B cell (primary cell): ENCODE results near the gene AFF1. TPM values are rescaled to one million over a fixed set of nuclear protein-coding genes. Genes with fewer than 3 reads are reported as not detected.

Experiments
- ATAC-seq: fragments of 200-7000 bp; cut with Tn5 transposase; one replicate; pipeline ENCODE4 v1.10.0; 2021; ENCODE audit warnings: low read depth, mild to moderate bottlenecking, moderate number of reproducible peaks, moderate library complexity
- CTCF ChIA-PET: fragments of 350-600 bp; sonication (Branson Sonifier 250); formaldehyde crosslinking; loops from one replicate; lab custom pipeline; 2021; ENCODE audit warnings: antibody characterized with exemption, inconsistent platforms; lab: Charles Lee
- POLR2A ChIA-PET: fragments of 350-600 bp; sonication (Branson Sonifier 250); formaldehyde crosslinking; loops from one replicate; lab custom pipeline; 2021; ENCODE audit warnings: antibody characterized with exemption; lab: Charles Lee
- DNase-seq: peaks from one replicate; pipeline ENCODE4 v3.0.0; 2013
- H2AFZ ChIP-seq: 2 replicates; pipeline ENCODE4 v1.6.1; 2012; ENCODE audit warnings: mild to moderate bottlenecking, low read depth, low read length; ENCODE audit not compliant: insufficient read depth, poor library complexity, severe bottlenecking
- H3K27ac ChIP-seq, 2 donors: 1 replicate in 1 of 2; 2 replicates in 1 of 2; pipeline ENCODE4 v1.5.1; 2012 to 2013; ENCODE audit warnings: low read length in 2 of 2, mild to moderate bottlenecking in 2 of 2, moderate library complexity in 1 of 2
- H3K27me3 ChIP-seq, 4 experiments: fragments of 200-600 bp in 1 of 4; sonication (generic) in 1 of 4; replicated peaks in 1 of 4; 1 replicate in 2 of 4; 2 replicates in 2 of 4; pipeline versions ENCODE4 v1.6.1 to v1.7.0; 2013 to 2016; ENCODE audit warnings: low read length in 3 of 4, mild to moderate bottlenecking in 2 of 4, mixed read lengths in 1 of 4, moderate library complexity in 1 of 4; ENCODE audit not compliant: insufficient read depth in 4 of 4, control insufficient read depth in 3 of 4; ENCODE audit errors: control extremely low read depth in 1 of 4
- H3K36me3 ChIP-seq, 2 experiments: replicated peaks in 1 of 2; 1 replicate in 1 of 2; 2 replicates in 1 of 2; pipeline versions ENCODE4 v1.6.1 to v1.7.1; 2013; ENCODE audit warnings: low read length in 1 of 2; ENCODE audit not compliant: insufficient read depth in 2 of 2, control insufficient read depth in 1 of 2; ENCODE audit errors: control extremely low read depth in 1 of 2, extremely low read depth in 1 of 2
- H3K4me1 ChIP-seq, 2 donors: fragments of 200-600 bp in 1 of 2; sonication (generic) in 1 of 2; 1 replicate in 1 of 2; 2 replicates in 1 of 2; pipeline versions ENCODE4 v1.5.1 to v1.6.1; 2013 to 2017; ENCODE audit warnings: low read length in 2 of 2; ENCODE audit not compliant: control insufficient read depth in 2 of 2, insufficient read depth in 2 of 2
- H3K4me2 ChIP-seq: replicated peaks from 2 replicates; pipeline ENCODE3; 2012; ENCODE audit warnings: mild to moderate bottlenecking, low read depth, low read length; ENCODE audit not compliant: poor library complexity, severe bottlenecking
- H3K4me3 ChIP-seq, 5 experiments: fragments of 200-600 bp in 1 of 5; sonication (generic) in 1 of 5; 1 replicate in 3 of 5; 2 replicates in 2 of 5; pipeline versions ENCODE4 v1.5.1 to v1.7.0; 2011 to 2016; ENCODE audit warnings: low read length in 4 of 5, mild to moderate bottlenecking in 4 of 5, low read depth in 2 of 5, control low read depth in 1 of 5, moderate library complexity in 1 of 5; ENCODE audit not compliant: insufficient read depth in 1 of 5; ENCODE audit errors: control extremely low read depth in 1 of 5, extremely low read depth in 1 of 5
- H3K79me2 ChIP-seq: fragments of 200-600 bp; sonication (generic); one replicate; pipeline ENCODE4 v1.6.0; 2016; ENCODE audit warnings: low read length; ENCODE audit not compliant: control insufficient read depth, insufficient read depth
- H3K9ac ChIP-seq: fragments of 200-600 bp; sonication (generic); 2 replicates; pipeline ENCODE4 v1.6.1; 2017; ENCODE audit warnings: mild to moderate bottlenecking, low read length, moderate library complexity
- H3K9me3 ChIP-seq, 3 donors: one replicate each; pipeline versions ENCODE4 v1.6.1 to v1.7.1; 2013; ENCODE audit warnings: low read length in 2 of 3; ENCODE audit not compliant: control insufficient read depth in 2 of 3, insufficient read depth in 1 of 3; ENCODE audit errors: control extremely low read depth in 1 of 3
- H4K20me1 ChIP-seq: 2 replicates; pipeline ENCODE4 v1.6.0; 2012; ENCODE audit warnings: mild to moderate bottlenecking, low read length; ENCODE audit not compliant: insufficient read depth, control insufficient read depth, poor library complexity, severe bottlenecking
- H3K27ac Mint-ChIP-seq: one replicate; pipeline ENCODE4 v1.8.0; 2021; ENCODE audit warnings: mixed read lengths
- H3K27me3 Mint-ChIP-seq: one replicate; pipeline ENCODE4 v1.8.0; 2021; ENCODE audit warnings: mixed read lengths
- H3K4me1 Mint-ChIP-seq: one replicate; pipeline ENCODE4 v1.8.0; 2021; ENCODE audit warnings: mixed read lengths
- H3K4me3 Mint-ChIP-seq: one replicate; pipeline ENCODE4 v1.8.0; 2021; ENCODE audit warnings: mixed read lengths
- H3K9me3 Mint-ChIP-seq: one replicate; pipeline ENCODE4 v1.8.0; 2022; ENCODE audit warnings: mixed read lengths; ENCODE audit not compliant: insufficient read depth
- EZH2 ChIP-seq: IDR thresholded peaks from 2 replicates; pipeline ENCODE4 v1.6.1; 2012; ENCODE audit warnings: borderline replicate concordance, low read depth, mild to moderate bottlenecking, moderate library complexity, low read length; ENCODE audit not compliant: insufficient read depth, poor library complexity, severe bottlenecking
- WGBS: methylation state at CpG from one replicate; pipeline ENCODE4 v1.1.5; 2013; ENCODE audit warnings: missing lambda C conversion rate; ENCODE audit not compliant: insufficient coverage; 5-methylcytosine and 5-hydroxymethylcytosine counted together
- intact Hi-C: fragments of 100-400 bp; cut with micrococcal nuclease; formaldehyde crosslinking; loops from one replicate; pipeline ENCODE4 v1.10.0; 2022
- polyA plus RNA-seq: library from polyadenylated mRNA; depleted of rRNA; stranded (reverse); fragments of >200 nt; gene quantifications from 2 replicates; pipeline ENCODE4 v1.2.3, GENCODE V29; 2012
- total RNA-seq, 2 donors: library from RNA; stranded (reverse); fragments of 120-200 nt in 1 of 2; gene quantifications; 1 replicate in 1 of 2; 2 replicates in 1 of 2; pipeline versions ENCODE4 v1.2.3 to v1.2.4, GENCODE V29; 2013 to 2022
- TF ChIP-seq, protein P1 (sequence below): fragments of 200-600 bp; IDR thresholded peaks from one replicate; pipeline ENCODE4 v1.8.0; 2022; ENCODE audit warnings: antibody characterized with exemption, mild to moderate bottlenecking

Gene AFF1
- total and polyA plus RNA-seq, 2 donors (not counting 1 experiment from before 2014, with no cell fraction given), result 15.3 to 135 TPM

DNA sequence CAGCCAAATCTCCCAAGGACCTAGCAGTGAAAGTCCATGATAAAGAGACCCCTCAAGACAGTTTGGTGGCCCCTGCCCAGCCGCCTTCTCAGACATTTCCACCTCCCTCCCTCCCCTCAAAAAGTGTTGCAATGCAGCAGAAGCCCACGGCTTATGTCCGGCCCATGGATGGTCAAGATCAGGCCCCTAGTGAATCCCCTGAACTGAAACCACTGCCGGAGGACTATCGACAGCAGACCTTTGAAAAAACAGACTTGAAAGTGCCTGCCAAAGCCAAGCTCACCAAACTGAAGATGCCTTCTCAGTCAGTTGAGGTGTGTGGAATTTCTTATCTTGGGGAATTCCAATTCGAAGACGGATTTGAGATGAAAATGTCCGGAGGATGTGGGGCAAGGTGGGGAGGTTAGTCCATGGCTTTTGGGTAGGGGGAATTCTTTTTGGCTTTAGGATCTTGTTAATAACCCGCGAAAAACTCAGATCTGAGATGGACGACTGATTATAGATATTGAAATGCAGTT, 112.5 kb downstream of the AFF1 start:
- ChIA-PET CTCF (no interaction called here), POLR2A (no interaction called here)
- H3K9me3 ChIP-seq, result no peaks in the 10 kb centered on the region
- no peak overlapping the region for H3K4me3 Mint-ChIP-seq
- no peak overlapping the region for H3K27ac Mint-ChIP-seq
- WGBS, result 99% methylated on average over 8 of the region's 11 CpGs
- H3K4me1 Mint-ChIP-seq, result peaks cover 35% of the 10 kb centered on the region
- peaks cover 0 to 22% of the 10 kb centered on the region in 2 experiments for H3K36me3 ChIP-seq
- ATAC-seq (no peak), DNase-seq (no peak)
- no peak overlapping the region for H3K9ac ChIP-seq
- TF ChIP-seq, protein P1, sequence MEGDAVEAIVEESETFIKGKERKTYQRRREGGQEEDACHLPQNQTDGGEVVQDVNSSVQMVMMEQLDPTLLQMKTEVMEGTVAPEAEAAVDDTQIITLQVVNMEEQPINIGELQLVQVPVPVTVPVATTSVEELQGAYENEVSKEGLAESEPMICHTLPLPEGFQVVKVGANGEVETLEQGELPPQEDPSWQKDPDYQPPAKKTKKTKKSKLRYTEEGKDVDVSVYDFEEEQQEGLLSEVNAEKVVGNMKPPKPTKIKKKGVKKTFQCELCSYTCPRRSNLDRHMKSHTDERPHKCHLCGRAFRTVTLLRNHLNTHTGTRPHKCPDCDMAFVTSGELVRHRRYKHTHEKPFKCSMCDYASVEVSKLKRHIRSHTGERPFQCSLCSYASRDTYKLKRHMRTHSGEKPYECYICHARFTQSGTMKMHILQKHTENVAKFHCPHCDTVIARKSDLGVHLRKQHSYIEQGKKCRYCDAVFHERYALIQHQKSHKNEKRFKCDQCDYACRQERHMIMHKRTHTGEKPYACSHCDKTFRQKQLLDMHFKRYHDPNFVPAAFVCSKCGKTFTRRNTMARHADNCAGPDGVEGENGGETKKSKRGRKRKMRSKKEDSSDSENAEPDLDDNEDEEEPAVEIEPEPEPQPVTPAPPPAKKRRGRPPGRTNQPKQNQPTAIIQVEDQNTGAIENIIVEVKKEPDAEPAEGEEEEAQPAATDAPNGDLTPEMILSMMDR, result no peak
- no peak for TF ChIP-seq EZH2
- H3K27ac ChIP-seq, result no peak overlapping the region
- H3K79me2 ChIP-seq, result peaks cover 89% of the 10 kb centered on the region
- H3K27me3 ChIP-seq, result no peaks in the 10 kb centered on the region
- no peaks in the 10 kb centered on the region for H3K9me3 Mint-ChIP-seq
- H3K4me2 ChIP-seq, result no peak overlapping the region
- no peaks in the 10 kb centered on the region for H3K27me3 Mint-ChIP-seq
- intact Hi-C loops, result no loop called here
- H3K4me3 ChIP-seq, result no peak overlapping the region
- H3K4me1 ChIP-seq, result peaks cover 16 to 27% of the 10 kb centered on the region in 2 donors
- peaks cover 81% of the 10 kb centered on the region for H4K20me1 ChIP-seq
- no peak overlapping the region for H2AFZ ChIP-seq

DNA sequence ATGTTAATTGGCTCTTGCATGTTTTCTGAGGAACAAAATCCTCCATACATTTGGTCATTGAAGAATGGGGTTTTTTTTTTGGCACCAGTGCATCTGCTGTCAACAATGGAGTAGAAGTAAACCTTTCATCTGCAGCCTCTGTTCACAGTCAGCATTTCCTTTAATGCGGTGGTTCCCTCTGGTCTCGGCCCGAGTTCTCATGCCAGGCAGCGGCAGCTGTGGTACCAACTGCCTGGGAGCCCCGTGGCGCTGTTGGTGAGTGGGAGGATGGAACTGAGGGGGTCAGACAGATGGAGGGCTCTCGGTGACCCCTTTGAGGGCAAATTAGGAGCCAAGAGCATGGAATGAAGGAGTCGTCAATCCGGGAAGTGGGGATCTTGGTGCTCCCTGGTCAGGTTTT, 114.7 kb downstream of the AFF1 start:
- Histone ChIP-seq H4K20me1 (peaks cover 82% of the 10 kb centered on the region), H3K27ac (no peak overlapping the region), H3K9ac (no peak overlapping the region), H3K36me3 (peaks cover 0 to 27% of the 10 kb centered on the region in 2 experiments), H3K4me3 (no peak overlapping the region), H3K4me1 (peaks cover 17 to 27% of the 10 kb centered on the region in 2 donors), H3K79me2 (peaks cover 89% of the 10 kb centered on the region), H3K27me3 (no peaks in the 10 kb centered on the region), H3K4me2 (no peak overlapping the region), H2AFZ (no peak overlapping the region), H3K9me3 (no peaks in the 10 kb centered on the region)
- ChIA-PET CTCF (interaction anchor here (0.6 kb wide), 1 partner anchor 127 kb away, joined by 3 read pairs; no protein-coding TSS in a partner anchor), POLR2A (no interaction called here)
- peaks cover 42% of the 10 kb centered on the region for H3K4me1 Mint-ChIP-seq
- WGBS, result 84% methylated on average over 9 of the region's 9 CpGs
- no peaks in the 10 kb centered on the region for H3K9me3 Mint-ChIP-seq
- no peak overlapping the region for H3K27ac Mint-ChIP-seq
- DNase-seq (no peak), ATAC-seq (no peak)
- intact Hi-C loops, result no loop called here
- no peaks in the 10 kb centered on the region for H3K27me3 Mint-ChIP-seq
- no peak for TF ChIP-seq EZH2
- TF ChIP-seq, protein P1, result no peak
- no peak overlapping the region for H3K4me3 Mint-ChIP-seq
